ENCODE results near the gene WDPCP. TPM values are rescaled to one million over a fixed set of nuclear protein-coding genes. Genes with fewer than 3 reads are reported as not detected.
"Not testable (repeated sequence)": the region's sequence is repeated elsewhere in the genome, so short reads cannot be mapped to it uniquely, and the experiment has no call there.

Gene WDPCP
- total and polyA plus RNA-seq, 9 donors: 5.5 to 11.7 (median 7.6) TPM

DNA sequence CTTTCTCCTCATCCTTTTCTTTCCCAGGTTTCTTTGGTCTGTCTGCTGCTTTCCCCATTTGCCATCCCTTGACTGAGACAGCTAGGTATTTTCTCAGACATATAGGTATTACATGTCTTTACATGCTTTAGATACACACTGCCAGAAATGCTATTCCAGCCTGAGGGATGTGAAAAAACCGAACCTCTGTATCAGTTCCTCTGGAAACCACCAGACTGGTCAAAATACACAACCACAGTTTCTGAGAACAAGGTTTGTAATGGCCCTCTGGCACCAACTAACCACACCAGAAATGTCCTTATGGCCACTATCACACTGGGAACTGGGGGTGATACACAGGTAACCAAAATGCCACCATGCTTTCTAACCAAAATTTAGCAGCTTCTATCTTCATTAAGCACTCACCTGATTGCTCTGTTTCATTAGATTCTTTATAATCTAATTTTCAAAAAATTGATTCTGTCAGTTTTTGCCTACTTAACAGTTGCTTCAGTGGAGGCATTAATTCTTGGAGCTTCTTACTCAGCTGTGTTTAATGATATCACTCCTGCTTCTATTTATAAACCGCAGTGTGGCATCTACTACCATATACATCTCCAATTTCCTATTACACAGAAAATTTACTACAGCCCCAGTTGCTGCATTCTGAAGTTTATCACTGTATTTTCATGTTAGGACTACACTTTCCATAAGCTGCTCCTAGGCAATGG lies 243.5 kb downstream of the WDPCP start:
- Histone ChIP-seq H3K4me1 (ENCODE audit: control insufficient read depth, insufficient read depth, low read length) (peaks cover 2% of the 10 kb centered on the region), H3K36me3 (ENCODE audit: control insufficient read depth, insufficient read depth, low read length) (no peaks in the 10 kb centered on the region), H3K27ac (ENCODE audit: low read length) (peak overlapping the region; percentile 47), H3K9me3 (replicated peaks; ENCODE audit: control insufficient read depth, low read depth, low read length) (peaks cover 5% of the 10 kb centered on the region), H3K27me3 (ENCODE audit: control insufficient read depth, insufficient read depth, low read length) (no peaks in the 10 kb centered on the region), H3K4me3 (ENCODE audit: low read length) (no peak overlapping the region)
- peak; percentile 8 for DNase-seq
- 88% methylated on average over 1 of the region's 2 CpGs for WGBS (ENCODE audit: insufficient coverage)

DNA sequence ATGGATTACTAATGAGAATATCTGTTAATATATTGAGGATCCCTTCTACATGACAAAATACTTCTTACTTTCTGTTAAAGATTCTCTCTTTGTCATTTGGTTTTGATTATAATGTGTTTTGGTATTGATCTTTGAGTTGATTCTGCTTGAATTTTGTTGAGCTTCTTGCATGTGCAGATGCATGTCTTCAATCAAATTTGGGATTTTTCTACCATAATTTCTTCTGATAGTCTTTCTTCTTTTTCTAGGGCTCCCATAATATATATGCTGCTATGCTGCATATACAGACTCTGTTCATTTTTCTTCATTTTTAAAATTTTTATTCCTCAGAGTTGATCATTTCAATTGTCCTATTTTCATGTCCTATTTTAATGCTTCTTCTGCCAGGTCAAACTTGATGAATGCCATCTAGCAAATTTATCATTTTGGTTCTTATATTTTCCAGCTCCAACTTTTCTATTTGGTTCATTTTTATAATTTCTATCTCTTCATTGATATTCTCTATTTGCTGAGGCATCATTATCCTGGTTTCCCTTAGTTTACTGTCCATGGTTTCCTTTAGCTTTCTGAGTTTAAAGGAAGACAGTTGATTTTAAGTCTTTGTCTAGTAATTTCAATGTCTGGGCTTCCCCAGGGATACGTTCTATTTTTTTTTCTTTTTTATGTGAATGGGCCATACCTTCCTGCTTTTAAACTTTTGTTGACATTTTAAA lies 244.7 kb downstream of the WDPCP start:
- Histone ChIP-seq H3K36me3 (ENCODE audit: control insufficient read depth, insufficient read depth, low read length) (no peaks in the 10 kb centered on the region), H3K9me3 (replicated peaks; ENCODE audit: control insufficient read depth, low read depth, low read length) (peaks cover 5% of the 10 kb centered on the region), H3K4me3 (ENCODE audit: low read length) (no peak overlapping the region), H3K27ac (ENCODE audit: low read length) (no peak overlapping the region), H3K27me3 (ENCODE audit: control insufficient read depth, insufficient read depth, low read length) (no peaks in the 10 kb centered on the region), H3K4me1 (ENCODE audit: control insufficient read depth, insufficient read depth, low read length) (peaks cover 2% of the 10 kb centered on the region)
- no CpG with 5 or more reads among the region's 1 CpG for WGBS (ENCODE audit: insufficient coverage)
- DNase-seq: no peak

GRCh38 chr2:63340443-63340842 lies 247.8 kb downstream of the WDPCP start:
- Histone ChIP-seq H3K9me3 (replicated peaks; ENCODE audit: control insufficient read depth, low read depth, low read length) (peaks cover 5% of the 10 kb centered on the region), H3K27ac (ENCODE audit: low read length) (no peak overlapping the region), H3K27me3 (ENCODE audit: control insufficient read depth, insufficient read depth, low read length) (no peaks in the 10 kb centered on the region), H3K4me1 (ENCODE audit: control insufficient read depth, insufficient read depth, low read length) (peaks cover 2% of the 10 kb centered on the region), H3K36me3 (ENCODE audit: control insufficient read depth, insufficient read depth, low read length) (no peaks in the 10 kb centered on the region), H3K4me3 (ENCODE audit: low read length) (no peak overlapping the region)
- no peak for DNase-seq
- no CpG with 5 or more reads among the region's 1 CpG for WGBS (ENCODE audit: insufficient coverage)

DNA sequence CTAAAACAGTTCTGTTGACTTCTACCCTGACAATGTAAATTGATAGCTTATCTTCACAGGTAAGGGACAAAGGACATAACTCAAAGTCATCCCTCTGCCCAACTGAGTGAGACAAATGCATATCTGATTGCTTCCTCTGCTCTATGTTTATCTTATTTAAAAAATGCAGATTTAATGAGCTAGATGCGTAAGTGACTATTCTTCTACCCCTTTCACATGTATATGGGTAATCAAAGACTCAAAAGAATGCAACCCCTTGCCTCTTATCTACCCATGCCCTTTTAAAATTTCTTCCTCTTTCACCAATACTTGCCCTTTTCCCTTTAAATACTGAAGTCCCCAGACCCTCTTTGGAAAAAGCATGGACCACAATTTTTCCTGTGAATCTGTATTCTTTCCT lies 253.4 kb downstream of the WDPCP start:
- H3K36me3 ChIP-seq (ENCODE audit: control insufficient read depth, insufficient read depth, low read length): no peaks in the 10 kb centered on the region
- H3K27ac ChIP-seq (ENCODE audit: low read length): no peak overlapping the region
- no peaks in the 10 kb centered on the region for H3K27me3 ChIP-seq (ENCODE audit: control insufficient read depth, insufficient read depth, low read length)
- no peak for DNase-seq
- no peaks in the 10 kb centered on the region for H3K4me1 ChIP-seq (ENCODE audit: control insufficient read depth, insufficient read depth, low read length)
- no peaks in the 10 kb centered on the region for H3K9me3 ChIP-seq (replicated peaks; ENCODE audit: control insufficient read depth, low read depth, low read length)
- no CpG with 5 or more reads among the region's 1 CpG for WGBS (ENCODE audit: insufficient coverage)
- no peak overlapping the region for H3K4me3 ChIP-seq (ENCODE audit: low read length)

- H3K9me3 ChIP-seq (replicated peaks; ENCODE audit: control insufficient read depth, low read depth, low read length): no peaks in the 10 kb centered on the region
- no peaks in the 10 kb centered on the region for H3K4me1 ChIP-seq (ENCODE audit: control insufficient read depth, insufficient read depth, low read length)
- H3K36me3 ChIP-seq (ENCODE audit: control insufficient read depth, insufficient read depth, low read length): no peaks in the 10 kb centered on the region
- DNase-seq: no peak
- H3K27ac ChIP-seq (ENCODE audit: low read length): no peak overlapping the region
- H3K4me3 ChIP-seq (ENCODE audit: low read length): no peak overlapping the region
- WGBS (ENCODE audit: insufficient coverage): no CpG with 5 or more reads among the region's 1 CpG
- H3K27me3 ChIP-seq (ENCODE audit: control insufficient read depth, insufficient read depth, low read length): no peaks in the 10 kb centered on the region
These were observed 261.8 kb downstream of the WDPCP start for GRCh38 chr2:63326473-63326872.

DNA sequence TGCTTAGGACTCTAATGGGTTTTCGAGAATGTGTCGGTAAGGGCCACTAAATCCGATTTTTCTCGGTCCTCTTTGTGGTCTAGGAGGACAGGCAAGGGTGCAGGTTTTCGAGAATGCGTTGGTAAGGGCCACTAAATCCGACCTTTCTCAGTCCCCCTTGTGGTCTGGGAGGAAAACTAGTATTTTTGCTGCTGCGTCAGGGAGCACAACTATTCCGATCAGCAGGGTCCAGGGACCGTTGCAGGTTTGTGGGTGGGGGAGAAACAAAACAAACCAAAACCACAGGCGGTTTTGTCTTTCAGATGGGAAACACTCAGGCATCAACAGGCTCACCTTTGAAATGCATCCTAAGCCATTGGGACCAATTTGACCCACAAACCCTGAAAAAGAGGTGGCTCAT lies 264.6 kb downstream of the WDPCP start:
- not testable (repeated sequence) for H3K9me3 ChIP-seq (replicated peaks; ENCODE audit: control insufficient read depth, low read depth, low read length)
- 98% methylated on average over 6 of the region's 11 CpGs for WGBS (ENCODE audit: insufficient coverage)

DNA sequence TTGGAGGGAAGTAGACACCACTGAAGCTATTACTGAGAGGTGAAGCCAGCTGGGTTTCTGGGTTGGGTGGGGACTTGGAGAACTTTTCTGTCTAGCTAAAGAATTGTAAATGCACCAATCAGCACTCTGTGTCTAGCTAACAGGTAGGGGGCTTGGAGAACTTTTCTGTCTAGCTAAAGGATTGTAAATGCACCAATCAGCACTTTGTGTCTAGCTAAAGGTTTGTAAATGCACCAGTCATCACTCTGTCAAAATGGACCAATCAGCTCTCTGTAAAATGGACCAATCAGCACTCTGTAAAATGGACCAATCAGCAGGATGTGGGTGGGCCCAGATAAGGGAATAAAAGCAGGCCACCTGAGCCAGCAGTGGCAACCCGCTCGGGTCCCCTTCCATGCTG lies 266.3 kb downstream of the WDPCP start:
- not testable (repeated sequence) for H3K36me3 ChIP-seq (ENCODE audit: control insufficient read depth, insufficient read depth, low read length); H3K4me3 ChIP-seq (ENCODE audit: low read length); H3K27me3 ChIP-seq (ENCODE audit: control insufficient read depth, insufficient read depth, low read length); H3K27ac ChIP-seq (ENCODE audit: low read length); DNase-seq; H3K4me1 ChIP-seq (ENCODE audit: control insufficient read depth, insufficient read depth, low read length); H3K9me3 ChIP-seq (replicated peaks; ENCODE audit: control insufficient read depth, low read depth, low read length)
- no CpG with 5 or more reads among the region's 2 CpGs for WGBS (ENCODE audit: insufficient coverage)

More for the DNA sequence above, 264.6 kb downstream of the WDPCP start:
- H3K4me1 ChIP-seq (ENCODE audit: control insufficient read depth, insufficient read depth, low read length); H3K4me3 ChIP-seq (ENCODE audit: low read length); H3K27me3 ChIP-seq (ENCODE audit: control insufficient read depth, insufficient read depth, low read length); DNase-seq; H3K27ac ChIP-seq (ENCODE audit: low read length); H3K36me3 ChIP-seq (ENCODE audit: control insufficient read depth, insufficient read depth, low read length): not testable (repeated sequence)

GRCh38 chr2:63320669-63321068 lies 267.6 kb downstream of the WDPCP start:
- no peak overlapping the region for H3K27ac ChIP-seq (ENCODE audit: low read length)
- H3K9me3 ChIP-seq (replicated peaks; ENCODE audit: control insufficient read depth, low read depth, low read length): peaks cover 2% of the 10 kb centered on the region
- no peaks in the 10 kb centered on the region for H3K27me3 ChIP-seq (ENCODE audit: control insufficient read depth, insufficient read depth, low read length)
- no peaks in the 10 kb centered on the region for H3K4me1 ChIP-seq (ENCODE audit: control insufficient read depth, insufficient read depth, low read length)
- DNase-seq: no peak
- no peak overlapping the region for H3K4me3 ChIP-seq (ENCODE audit: low read length)
- no peaks in the 10 kb centered on the region for H3K36me3 ChIP-seq (ENCODE audit: control insufficient read depth, insufficient read depth, low read length)

- Histone ChIP-seq H3K9me3 (replicated peaks; ENCODE audit: control insufficient read depth, low read depth, low read length) (peaks cover 2% of the 10 kb centered on the region), H3K4me1 (ENCODE audit: control insufficient read depth, insufficient read depth, low read length) (no peaks in the 10 kb centered on the region), H3K27ac (ENCODE audit: low read length) (no peak overlapping the region), H3K27me3 (ENCODE audit: control insufficient read depth, insufficient read depth, low read length) (no peaks in the 10 kb centered on the region), H3K36me3 (ENCODE audit: control insufficient read depth, insufficient read depth, low read length) (no peaks in the 10 kb centered on the region), H3K4me3 (ENCODE audit: low read length) (no peak overlapping the region)
- DNase-seq: no peak
- no CpG with 5 or more reads among the region's 1 CpG for WGBS (ENCODE audit: insufficient coverage)
These were observed 277.7 kb downstream of the WDPCP start for GRCh38 chr2:63310614-63311013.

GRCh38 chr2:63301481-63301880 lies 286.8 kb downstream of the WDPCP start:
- H3K27me3 ChIP-seq (ENCODE audit: control insufficient read depth, insufficient read depth, low read length): no peaks in the 10 kb centered on the region
- H3K36me3 ChIP-seq (ENCODE audit: control insufficient read depth, insufficient read depth, low read length): no peaks in the 10 kb centered on the region
- WGBS (ENCODE audit: insufficient coverage): 67% methylated on average over 1 of the region's 1 CpG
- H3K27ac ChIP-seq (ENCODE audit: low read length): no peak overlapping the region
- no peak for DNase-seq
- no peak overlapping the region for H3K4me3 ChIP-seq (ENCODE audit: low read length)
- H3K9me3 ChIP-seq (replicated peaks; ENCODE audit: control insufficient read depth, low read depth, low read length): peaks cover 65% of the 10 kb centered on the region
- no peaks in the 10 kb centered on the region for H3K4me1 ChIP-seq (ENCODE audit: control insufficient read depth, insufficient read depth, low read length)
